Neuronal stem cell (in vitro differentiated cells): ENCODE data around the gene PRDX1.
"Not testable (repeated sequence)": the region's sequence is repeated elsewhere in the genome, so short reads cannot be mapped to it uniquely, and the experiment has no call there.

ENCODE experiments used
- DNase-seq: peaks from one replicate; pipeline ENCODE4 v3.0.0-alpha.2; 2013; ENCODE audit warnings: low spot score
- H2AFZ ChIP-seq: one replicate; pipeline ENCODE4 v1.6.1; 2013; ENCODE audit warnings: mild to moderate bottlenecking, low read length, inconsistent platforms
- H2AK5ac ChIP-seq: 2 replicates; pipeline ENCODE4 v1.6.1; 2013; ENCODE audit warnings: low read depth, mild to moderate bottlenecking, inconsistent platforms, low read length, moderate library complexity, mixed read lengths
- H2BK120ac ChIP-seq: 2 replicates; pipeline ENCODE4 v1.6.1; 2013; ENCODE audit warnings: low read depth, mild to moderate bottlenecking, inconsistent platforms, low read length, moderate library complexity, mixed read lengths
- H2BK12ac ChIP-seq: one replicate; pipeline ENCODE4 v1.6.1; 2013; ENCODE audit warnings: low read length, inconsistent platforms
- H2BK15ac ChIP-seq: 2 replicates; pipeline ENCODE4 v1.6.1; 2013; ENCODE audit warnings: mild to moderate bottlenecking, low read length, inconsistent platforms, mixed read lengths
- H2BK5ac ChIP-seq: one replicate; pipeline ENCODE4 v1.6.1; 2013; ENCODE audit warnings: inconsistent platforms, mild to moderate bottlenecking, low read length, moderate library complexity
- H3K14ac ChIP-seq: one replicate; pipeline ENCODE4 v1.6.1; 2013; ENCODE audit warnings: low read length, inconsistent platforms
- H3K18ac ChIP-seq: 2 replicates; pipeline ENCODE4 v1.6.1; 2013; ENCODE audit warnings: low read length, inconsistent platforms
- H3K23ac ChIP-seq: 2 replicates; pipeline ENCODE4 v1.6.1; 2013; ENCODE audit warnings: low read depth, mild to moderate bottlenecking, mixed read lengths, low read length, inconsistent platforms; ENCODE audit not compliant: poor library complexity
- H3K27ac ChIP-seq: replicated peaks from 3 replicates; pipeline ENCODE4 v1.5.1; 2013; ENCODE audit warnings: low read length, inconsistent platforms
- H3K27me3 ChIP-seq, 3 experiments: 2 replicates each; pipeline ENCODE4 v1.6.1; 2013; ENCODE audit warnings: low read length in 3 of 3, mild to moderate bottlenecking in 2 of 3, inconsistent platforms in 1 of 3, low read depth in 1 of 3, mixed read lengths in 1 of 3, moderate library complexity in 1 of 3; ENCODE audit not compliant: control insufficient read depth in 3 of 3, insufficient read depth in 3 of 3
- H3K36me3 ChIP-seq, 2 donors: replicated peaks in 1 of 2; 2 replicates each; pipeline ENCODE4 v1.6.1; 2013; ENCODE audit warnings: low read length in 2 of 2; ENCODE audit not compliant: control insufficient read depth in 2 of 2, insufficient read depth in 2 of 2
- H3K4ac ChIP-seq: 2 replicates; pipeline ENCODE4 v1.6.1; 2013; ENCODE audit warnings: inconsistent platforms, mild to moderate bottlenecking, low read length, moderate library complexity
- H3K4me1 ChIP-seq, 2 donors: 1 replicate in 1 of 2; 2 replicates in 1 of 2; pipeline ENCODE4 v1.6.1; 2013; ENCODE audit warnings: low read length in 2 of 2, low read depth in 1 of 2; ENCODE audit not compliant: control insufficient read depth in 2 of 2, insufficient read depth in 1 of 2
- H3K4me2 ChIP-seq: one replicate; pipeline ENCODE4 v1.6.1; 2013; ENCODE audit warnings: mild to moderate bottlenecking, low read length, inconsistent platforms; ENCODE audit not compliant: insufficient read depth, poor library complexity, severe bottlenecking
- H3K4me3 ChIP-seq, 2 donors: 2 replicates each; pipeline ENCODE4 v1.5.1; 2013; ENCODE audit warnings: low read length in 2 of 2, mild to moderate bottlenecking in 2 of 2, inconsistent platforms in 1 of 2, moderate library complexity in 1 of 2
- H3K79me1 ChIP-seq: one replicate; pipeline ENCODE4 v1.6.1; 2013; ENCODE audit warnings: low read depth, mild to moderate bottlenecking, inconsistent platforms, low read length, moderate library complexity
- H3K9ac ChIP-seq: one replicate; pipeline ENCODE4 v1.6.1; 2013; ENCODE audit warnings: mild to moderate bottlenecking, low read depth, low read length, inconsistent platforms; ENCODE audit not compliant: poor library complexity
- H3K9me3 ChIP-seq, 2 donors: replicated peaks in 1 of 2; 2 replicates each; pipeline versions ENCODE3 to v1.6.1; 2013; ENCODE audit warnings: low read length in 2 of 2, mild to moderate bottlenecking in 2 of 2, inconsistent platforms in 1 of 2, low read depth in 1 of 2, mixed read lengths in 1 of 2, moderate library complexity in 1 of 2; ENCODE audit not compliant: control insufficient read depth in 2 of 2, insufficient read depth in 1 of 2
- H4K8ac ChIP-seq: one replicate; pipeline ENCODE4 v1.6.1; 2013; ENCODE audit warnings: low read depth, mild to moderate bottlenecking, inconsistent platforms, low read length, moderate library complexity
- H4K91ac ChIP-seq: one replicate; pipeline ENCODE4 v1.6.1; 2013; ENCODE audit warnings: low read length, low read depth, mild to moderate bottlenecking, inconsistent platforms; ENCODE audit not compliant: poor library complexity
- WGBS, 2 donors: extraction: QIAGEN DNeasy Blood & Tissue Kit; methylation state at CpG; one replicate each; pipeline ENCODE4 v1.1.7; 2013; ENCODE audit warnings: missing lambda C conversion rate in 2 of 2, mixed read lengths in 1 of 2; ENCODE audit not compliant: insufficient read length in 2 of 2, insufficient replicate concordance in 1 of 2; ENCODE audit errors: extremely low coverage in 2 of 2; 5-methylcytosine and 5-hydroxymethylcytosine counted together

Gene PRDX1

GRCh38 chr1:45526135-45526644 is 4.5 kb upstream of the PRDX1 start:
- no peak overlapping the region for H2BK12ac ChIP-seq
- WGBS, 2 donors, result no CpG with 5 or more reads among the region's 1 CpG

GRCh38 chr1:45523975-45524374 is 2.3 kb upstream of the PRDX1 start:
- H3K4me1 ChIP-seq, result peaks cover 4 to 13% of the 10 kb centered on the region in 2 donors
- H3K9me3 ChIP-seq, H3K79me1 ChIP-seq, H3K9ac ChIP-seq, H3K4me2 ChIP-seq, H2AK5ac ChIP-seq, H2BK15ac ChIP-seq, H3K14ac ChIP-seq, DNase-seq, H3K36me3 ChIP-seq, H3K23ac ChIP-seq, H3K4me3 ChIP-seq, H2AFZ ChIP-seq, H2BK120ac ChIP-seq, H3K18ac ChIP-seq, H4K91ac ChIP-seq, H2BK5ac ChIP-seq, H3K4ac ChIP-seq, H4K8ac ChIP-seq, H3K27me3 ChIP-seq, H3K27ac ChIP-seq, H2BK12ac ChIP-seq: not testable (repeated sequence)
- WGBS, 2 donors, result no CpG with 5 or more reads among the region's 10 CpGs

More at GRCh38 chr1:45526135-45526644, 4.5 kb upstream of the PRDX1 start:
- H3K18ac ChIP-seq, result no peak overlapping the region
- no peaks in the 10 kb centered on the region for H3K9me3 ChIP-seq
- H3K4me1 ChIP-seq, result peaks cover 1 to 5% of the 10 kb centered on the region in 2 donors
- no peak for DNase-seq
- no peak overlapping the region for H2BK5ac ChIP-seq
- no peak overlapping the region for H3K23ac ChIP-seq
- H2BK120ac ChIP-seq, result no peak overlapping the region
- H4K91ac ChIP-seq, result no peak overlapping the region
- H3K9ac ChIP-seq, result no peak overlapping the region
- H3K4ac ChIP-seq, result no peak overlapping the region
- H3K4me3 ChIP-seq, result no peak overlapping the region
- H2BK15ac ChIP-seq, result no peak overlapping the region
- H3K79me1 ChIP-seq, result peaks cover 4% of the 10 kb centered on the region
- H3K4me2 ChIP-seq, result no peak overlapping the region
- H2AK5ac ChIP-seq, result no peak overlapping the region
- no peak overlapping the region for H2AFZ ChIP-seq
- no peak overlapping the region for H3K27ac ChIP-seq
- no peak overlapping the region for H4K8ac ChIP-seq
- no peaks in the 10 kb centered on the region for H3K27me3 ChIP-seq
- no peak overlapping the region for H3K14ac ChIP-seq
- H3K36me3 ChIP-seq, result no peaks in the 10 kb centered on the region

DNA sequence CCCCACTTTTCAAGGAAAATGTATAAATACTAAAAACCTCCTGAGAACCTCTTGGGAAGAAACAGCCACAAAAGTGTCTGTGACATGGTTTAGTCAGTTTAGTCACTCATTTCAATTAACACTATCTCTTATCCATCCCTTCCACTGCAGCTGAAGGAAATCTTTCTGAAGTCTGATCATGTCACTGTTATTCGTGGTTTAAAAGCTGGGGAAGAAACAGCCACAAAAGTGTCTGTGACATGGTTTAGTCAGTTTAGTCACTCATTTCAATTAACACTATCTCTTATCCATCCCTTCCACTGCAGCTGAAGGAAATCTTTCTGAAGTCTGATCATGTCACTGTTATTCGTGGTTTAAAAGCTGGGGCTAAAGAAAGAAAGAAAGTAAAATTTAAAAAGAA is 1.8 kb upstream of the PRDX1 start:
- H3K4me3 ChIP-seq, result not testable (repeated sequence)

DNA sequence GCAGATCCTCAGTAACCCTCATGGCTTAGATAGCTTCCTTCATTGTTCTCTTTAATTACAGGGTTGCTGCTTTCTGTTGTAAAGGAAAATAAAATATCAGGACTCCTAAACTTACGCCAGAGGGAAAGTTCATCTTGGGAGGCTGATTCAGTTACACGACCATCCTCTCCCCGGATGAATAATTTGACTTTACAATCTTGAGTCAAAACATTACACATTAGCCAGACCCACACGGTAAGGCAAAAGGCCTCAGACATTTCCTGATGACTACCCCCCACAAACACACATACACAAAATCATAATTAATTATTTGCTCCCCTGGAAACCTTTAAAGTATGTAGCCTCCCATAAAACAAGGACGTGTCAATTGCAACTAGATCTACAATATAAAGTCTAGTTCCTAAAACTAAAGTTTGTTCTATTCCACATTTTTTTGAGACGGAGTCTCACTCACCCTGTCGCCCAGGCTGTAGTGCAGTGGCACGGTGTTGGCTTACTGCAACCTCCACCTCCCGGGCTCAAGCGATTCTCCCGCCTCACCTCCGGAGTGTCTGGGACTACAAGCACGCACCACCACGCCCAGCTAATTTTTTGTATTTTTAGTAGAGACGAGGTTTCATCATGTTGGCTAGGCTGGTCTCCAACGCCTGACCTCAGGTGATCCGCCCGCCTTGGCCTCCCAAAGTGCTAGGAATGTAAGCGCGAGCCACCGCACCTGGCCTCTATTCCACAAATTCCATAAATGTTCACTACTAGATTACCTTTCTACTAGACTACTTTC is 830 bp upstream of the PRDX1 start:
- H3K14ac ChIP-seq, result no peak overlapping the region
- H3K79me1 ChIP-seq, result peaks cover 6% of the 10 kb centered on the region
- H3K4me2 ChIP-seq, result peak overlapping the region; percentile 80
- peaks cover 0 to 10% of the 10 kb centered on the region in 2 donors for H3K36me3 ChIP-seq
- H3K4me3 ChIP-seq, result peak overlapping the region in 1 of 2 donors; percentile 71
- no peak overlapping the region for H2AK5ac ChIP-seq
- H2BK5ac ChIP-seq, result no peak overlapping the region
- H3K27me3 ChIP-seq, result no peaks in the 10 kb centered on the region
- peak overlapping the region; percentile 9 for H3K18ac ChIP-seq
- H2BK12ac ChIP-seq, result no peak overlapping the region
- H3K27ac ChIP-seq, result peak overlapping the region; percentile 57
- no peaks in the 10 kb centered on the region for H3K9me3 ChIP-seq
- no peak overlapping the region for H2BK15ac ChIP-seq
- no peak for DNase-seq
- H2BK120ac ChIP-seq, result no peak overlapping the region
- H3K4ac ChIP-seq, result no peak overlapping the region
- H3K23ac ChIP-seq, result no peak overlapping the region
- peak overlapping the region; percentile 82 for H2AFZ ChIP-seq
- peaks cover 4 to 13% of the 10 kb centered on the region in 2 donors for H3K4me1 ChIP-seq
- no CpG with 5 or more reads among the region's 21 CpGs for WGBS, 2 donors
- no peak overlapping the region for H4K91ac ChIP-seq
- no peak overlapping the region for H4K8ac ChIP-seq
- H3K9ac ChIP-seq, result peak overlapping the region; percentile 54

More for the DNA sequence above, 1.8 kb upstream of the PRDX1 start:
- not testable (repeated sequence) for H3K27ac ChIP-seq, H3K14ac ChIP-seq, H4K8ac ChIP-seq, H2BK120ac ChIP-seq, H3K27me3 ChIP-seq, H3K23ac ChIP-seq, H3K36me3 ChIP-seq, H2AFZ ChIP-seq, H2BK12ac ChIP-seq, H3K9me3 ChIP-seq, H3K79me1 ChIP-seq, H3K4ac ChIP-seq, DNase-seq, H3K9ac ChIP-seq, H2BK5ac ChIP-seq, H3K4me2 ChIP-seq, H4K91ac ChIP-seq, H2AK5ac ChIP-seq, H3K18ac ChIP-seq, H2BK15ac ChIP-seq
- peaks cover 4 to 13% of the 10 kb centered on the region in 2 donors for H3K4me1 ChIP-seq
- WGBS, 2 donors, result no CpG with 5 or more reads among the region's 2 CpGs
